ENCODE data around the gene ARPP19.
A peak's percentile ranks its signal among the peaks of the same experiment; 100 is the strongest.
"Not testable (repeated sequence)": the region's sequence is repeated elsewhere in the genome, so short reads cannot be mapped to it uniquely, and the experiment has no call there.

ARPP19 gene

DNA sequence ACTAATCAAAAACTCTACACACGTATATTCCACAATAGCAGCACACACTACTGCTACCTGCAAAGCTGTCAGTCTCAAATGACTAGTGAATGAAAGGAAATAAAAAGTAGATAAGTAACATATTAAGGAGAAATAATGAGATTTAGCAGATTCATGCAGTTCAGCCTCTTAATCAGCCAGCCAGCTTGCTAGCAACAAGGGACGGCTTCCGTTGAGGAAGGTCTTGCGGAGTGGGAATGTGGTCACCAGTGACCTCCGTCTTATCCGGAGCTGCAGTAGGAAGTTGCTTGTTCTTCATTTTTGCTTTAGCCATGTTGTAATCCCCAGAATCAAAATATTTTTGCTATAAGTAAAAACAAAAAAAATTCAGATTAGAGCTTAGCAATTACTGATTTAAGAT is 17.1 kb downstream of the ARPP19 start:
- DNase-seq (ENCODE audit: low read depth in 3 of 3) = no peak

DNA sequence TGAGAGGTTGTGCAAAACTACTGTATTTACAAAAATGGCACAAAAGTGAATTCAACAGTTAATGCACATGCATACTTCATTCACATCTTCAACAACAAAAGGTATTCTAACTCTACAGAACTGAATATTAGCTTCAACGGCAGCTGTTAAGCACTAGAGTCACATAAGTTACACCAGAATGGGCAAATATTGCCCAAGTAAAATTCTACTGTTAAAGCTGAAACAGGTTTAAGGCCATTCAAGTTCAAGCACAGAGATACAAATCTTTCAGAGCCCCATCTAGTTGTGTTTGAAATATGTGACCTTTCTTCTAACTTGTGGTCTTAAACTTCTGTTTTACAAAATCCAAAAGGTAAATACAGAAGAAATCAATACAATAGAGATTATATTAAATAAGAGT is 17.6 kb downstream of the ARPP19 start:
- not testable (repeated sequence) for DNase-seq (ENCODE audit: low read depth in 3 of 3)

DNA sequence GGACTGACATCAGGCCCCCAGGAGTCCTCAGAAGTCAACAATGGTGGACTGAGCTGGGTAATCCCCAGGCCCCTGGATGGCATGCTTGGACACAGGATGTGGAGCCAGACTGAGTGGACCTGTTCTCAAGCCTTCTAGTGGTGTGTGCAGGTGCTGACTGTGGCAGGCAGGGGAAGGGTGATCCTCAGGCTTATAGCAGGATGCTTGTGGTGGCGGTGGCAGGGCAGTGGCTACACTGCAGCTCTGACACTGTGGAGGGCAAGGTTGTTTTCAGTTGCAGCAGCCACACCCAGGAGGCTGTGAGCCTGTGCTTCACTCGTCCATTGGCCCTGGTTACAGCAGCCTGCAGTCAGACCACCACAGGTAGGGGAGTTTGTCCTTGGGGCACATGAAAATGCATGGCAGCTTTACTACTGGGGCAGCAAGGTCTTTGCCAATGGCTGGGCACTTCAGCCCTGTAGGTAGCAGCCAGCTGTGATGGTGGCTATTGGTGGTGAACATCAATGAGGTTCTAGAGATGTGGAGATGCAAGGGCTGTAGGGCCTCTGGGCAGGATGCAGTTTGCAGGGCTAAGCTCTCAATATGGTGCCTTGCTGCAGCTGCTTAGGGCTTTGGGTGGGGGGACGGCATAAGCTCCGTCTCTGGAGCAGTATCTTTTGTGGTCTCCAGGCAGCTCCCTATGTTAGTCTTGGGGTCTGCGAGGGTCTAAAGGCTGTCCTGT is 22.6 kb downstream of the ARPP19 start:
- DNase-seq (ENCODE audit: low read depth in 3 of 3) = no peak

DNA sequence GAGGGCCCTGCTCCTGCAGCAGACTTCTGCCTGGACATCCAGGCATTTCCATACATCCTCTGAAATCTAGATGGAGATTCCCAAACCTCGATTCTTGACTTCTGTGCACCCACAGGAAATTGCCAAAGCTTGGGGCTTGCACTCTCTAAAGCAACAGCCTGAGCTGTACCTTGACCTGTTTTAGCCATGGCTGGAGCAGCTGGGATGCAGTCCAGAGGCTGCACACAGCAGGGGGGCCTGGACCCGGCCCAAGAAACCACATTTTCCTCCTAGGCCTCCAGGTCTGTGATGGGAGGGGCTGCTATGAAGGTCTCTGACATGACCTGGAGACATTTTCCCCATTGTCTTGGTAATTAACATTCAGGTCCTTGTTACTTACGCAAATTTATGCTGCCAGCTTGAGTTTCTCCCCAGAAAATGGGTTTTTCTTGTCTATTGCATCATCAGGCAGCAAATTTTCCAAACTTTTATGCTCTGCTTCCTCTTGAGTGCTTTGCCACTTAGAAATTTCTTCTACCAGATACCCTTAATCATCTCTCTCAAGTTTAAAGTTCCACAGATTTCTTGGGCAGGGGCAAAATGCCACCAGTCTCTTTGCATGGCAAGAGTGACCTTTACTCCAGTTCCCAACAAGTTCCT is 28.3 kb downstream of the ARPP19 start:
- DNase-seq (ENCODE audit: low read depth in 3 of 3) = no peak

DNA sequence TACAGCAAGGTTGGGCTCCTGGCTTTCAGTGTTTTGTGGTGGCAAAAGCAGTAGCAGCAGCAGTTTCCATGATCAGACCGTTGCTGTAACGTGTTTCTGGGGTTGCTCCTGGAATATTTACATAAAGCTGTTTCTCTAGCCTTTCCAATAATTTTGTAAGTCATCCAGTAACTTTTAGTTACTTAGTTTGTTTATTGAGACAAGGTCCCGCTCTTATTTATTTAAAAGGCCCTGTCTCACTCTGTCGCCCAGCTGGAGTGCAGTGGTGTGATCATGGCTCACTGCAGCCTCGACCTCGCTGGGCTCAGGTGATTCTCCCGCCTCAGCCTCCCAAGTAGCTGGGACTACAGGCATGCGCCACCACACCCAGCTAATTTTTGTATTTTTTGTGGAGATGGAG is 31.4 kb downstream of the ARPP19 start:
- DNase-seq (ENCODE audit: low read depth in 3 of 3) = no peak

DNA sequence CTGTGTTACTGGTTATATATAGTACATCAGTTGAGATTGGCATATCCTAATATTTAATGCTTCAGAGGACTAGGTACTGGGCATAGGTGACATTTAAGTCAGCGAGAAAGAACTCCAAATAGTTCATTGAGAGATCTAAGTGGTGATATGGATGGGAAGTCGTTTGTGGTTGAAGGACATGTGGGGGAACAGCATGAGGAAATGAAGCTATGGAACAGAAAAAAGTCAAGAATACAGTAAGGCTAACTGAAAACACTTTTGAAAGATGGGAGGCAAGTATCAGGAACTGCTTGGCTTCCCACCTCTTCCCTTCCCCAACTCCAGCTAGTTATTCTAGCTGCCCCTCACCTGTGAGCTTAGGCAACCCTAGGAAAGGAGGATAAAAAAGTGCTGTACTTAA is 36.4 kb downstream of the ARPP19 start:
- DNase-seq (ENCODE audit: low read depth in 3 of 3) = no peak

DNA sequence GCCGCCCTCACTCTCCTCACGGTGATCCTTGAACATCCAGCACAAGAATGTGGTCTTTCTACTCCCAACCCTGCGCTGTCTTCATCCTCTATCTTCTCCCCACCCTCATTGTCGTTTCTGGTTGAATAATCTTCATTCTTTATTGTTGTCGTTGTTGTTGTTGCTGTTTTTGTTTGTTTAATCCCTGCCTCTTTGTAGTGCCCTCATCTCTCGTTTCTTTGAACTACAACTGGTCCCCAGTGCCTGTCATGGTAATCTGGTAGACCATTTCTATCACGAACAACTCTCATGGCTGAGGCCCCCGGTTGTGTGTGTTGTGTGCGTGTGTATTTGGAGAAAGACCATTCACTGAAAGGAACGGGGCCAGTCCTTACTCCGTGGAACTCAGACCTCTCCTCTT is 38.9 kb downstream of the ARPP19 start:
- DNase-seq (ENCODE audit: low read depth in 3 of 3) = no peak

DNA sequence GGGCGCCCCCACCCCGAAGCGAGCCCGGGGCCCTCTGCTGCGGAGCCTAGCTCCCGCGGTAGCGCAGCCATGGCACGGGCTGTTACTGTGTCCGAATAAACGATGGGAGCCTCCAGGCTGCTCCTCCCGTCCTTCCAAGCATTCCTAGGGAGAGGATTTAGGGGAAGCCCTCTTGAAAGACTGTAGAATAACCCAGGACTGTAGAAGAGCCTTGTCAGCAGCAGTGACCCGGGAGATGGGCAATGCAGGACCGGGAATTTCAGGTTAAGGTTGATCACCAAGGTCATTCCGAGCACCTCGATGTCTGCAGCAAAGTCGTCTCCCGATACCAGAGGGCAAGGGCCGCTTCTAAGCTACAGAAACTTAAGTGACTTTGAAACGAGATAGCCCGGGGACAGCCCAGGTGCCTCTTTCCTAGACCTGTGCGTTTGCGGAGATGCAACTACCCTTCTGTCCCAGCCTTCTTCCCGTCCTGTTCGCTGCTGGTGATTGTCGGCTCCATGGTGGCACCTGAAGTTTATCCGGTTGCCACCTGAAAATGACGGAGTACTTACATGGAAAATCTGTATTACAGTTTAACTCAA is 39.4 kb downstream of the ARPP19 start:
- no peak for DNase-seq (ENCODE audit: low read depth in 3 of 3)

DNA sequence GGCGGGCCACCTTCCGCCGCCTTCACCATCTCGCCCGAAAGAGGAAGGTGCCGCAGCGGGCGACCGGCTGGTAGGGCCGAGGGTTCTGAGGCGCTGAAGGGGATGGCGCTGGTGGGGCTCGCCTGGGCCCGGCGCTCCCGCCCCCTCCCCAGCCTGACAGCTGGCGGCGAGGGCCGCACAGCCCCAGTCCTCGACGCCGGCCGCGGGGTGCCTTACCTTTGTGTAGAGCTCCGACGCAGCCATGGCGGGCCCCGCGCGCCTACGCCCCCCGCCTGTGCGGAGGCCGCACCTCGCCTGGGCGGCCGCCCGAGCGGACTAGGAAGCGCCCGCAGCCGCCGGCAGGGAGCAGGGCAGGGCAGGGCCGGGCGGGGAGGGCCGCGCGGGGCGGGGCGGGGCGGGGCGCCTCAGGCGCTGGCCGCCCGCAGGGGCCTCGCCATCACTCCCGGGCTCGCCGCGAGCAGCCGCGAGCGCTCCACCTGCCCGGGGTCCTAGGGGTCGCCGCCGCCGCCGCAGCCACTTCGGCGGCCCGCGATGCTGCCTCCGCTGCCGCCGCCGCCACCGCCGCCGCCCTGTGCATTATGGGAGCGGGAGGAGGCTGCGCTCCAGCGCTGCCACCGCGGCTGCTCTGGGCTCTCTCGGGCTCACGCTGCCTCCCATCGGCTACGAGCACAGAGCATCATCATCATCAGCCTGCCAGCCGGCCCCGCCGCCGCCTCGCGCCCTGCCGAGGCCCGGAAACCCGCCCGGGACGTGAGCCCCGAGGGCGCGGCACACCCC is 40.1 kb downstream of the ARPP19 start, which contains the start of gene MYO5A:
MYO5A (minus strand) TSS at position 317 of the 777 bp plus-strand sequence; CDS start at position 243, 74 bp downstream.
- DNase-seq (ENCODE audit: low read depth in 3 of 3) = peak; percentile 62 to 67 (median 67)

DNA sequence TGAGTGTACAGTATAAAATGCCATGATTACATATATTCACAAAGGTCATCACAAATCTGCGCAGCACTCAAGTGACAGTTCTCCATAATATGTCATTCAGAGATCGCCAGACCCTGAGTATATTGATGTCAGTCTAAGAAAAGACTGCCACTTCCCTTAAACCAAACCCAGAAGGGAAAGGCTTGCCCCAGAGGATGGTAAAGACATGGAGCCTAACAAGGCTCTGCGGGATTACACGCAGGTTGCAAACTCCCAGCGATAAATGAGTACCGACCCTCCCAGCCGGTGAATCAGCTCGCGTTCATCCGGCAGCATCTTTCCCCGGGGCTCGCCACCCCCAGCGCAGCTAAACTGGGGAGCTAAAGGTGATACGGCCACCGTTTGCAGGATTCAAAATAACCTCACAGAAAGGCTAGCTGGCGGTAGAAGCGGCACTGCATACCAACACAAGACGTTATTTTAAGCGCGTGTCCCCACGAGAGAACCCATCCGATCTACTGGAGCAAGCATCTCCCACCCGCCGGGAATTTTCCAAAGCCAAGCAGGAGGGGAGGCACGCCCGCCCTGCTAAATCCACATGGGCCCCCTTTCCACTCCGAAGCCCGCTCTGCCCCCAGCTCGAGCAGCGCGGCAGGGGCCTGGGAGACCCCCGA is 40.8 kb downstream of the ARPP19 start:
- peak in 2 of 3 experiments; percentile 21 to 22 for DNase-seq (ENCODE audit: low read depth in 3 of 3)

DNA sequence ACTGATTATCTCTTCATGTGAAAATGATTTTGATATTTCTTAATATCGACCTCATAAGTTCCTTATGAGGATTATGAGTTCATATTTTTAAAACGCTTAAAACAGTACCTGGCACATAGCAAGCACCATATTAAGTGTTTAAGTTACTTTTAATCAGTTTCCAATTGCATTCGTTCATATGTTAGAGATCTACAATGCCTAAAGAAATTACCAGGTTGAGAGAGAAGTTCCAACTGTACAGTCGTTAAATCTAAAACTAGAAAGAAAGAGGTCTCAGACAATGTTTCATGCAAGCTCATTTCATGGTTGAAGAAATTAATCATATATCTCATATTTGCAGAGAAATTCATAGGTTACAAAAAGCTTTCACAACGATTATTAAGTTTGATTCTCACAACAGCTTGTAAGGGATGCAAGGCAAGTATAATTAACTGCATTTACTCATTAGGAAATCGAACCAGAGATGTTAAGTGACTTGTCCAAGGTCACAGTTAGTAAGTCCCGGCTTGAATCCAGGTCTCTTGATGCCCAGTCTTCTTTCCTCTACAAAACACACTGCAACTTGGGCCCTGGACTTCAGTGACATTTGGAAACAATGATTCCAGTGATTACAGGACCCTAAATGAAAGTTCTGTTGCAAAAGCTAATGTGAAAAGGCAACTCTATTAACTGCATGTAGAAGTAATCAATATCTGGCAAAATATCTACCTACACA is 41.5 kb downstream of the ARPP19 start:
- DNase-seq (ENCODE audit: low read depth in 3 of 3) = no peak

DNA sequence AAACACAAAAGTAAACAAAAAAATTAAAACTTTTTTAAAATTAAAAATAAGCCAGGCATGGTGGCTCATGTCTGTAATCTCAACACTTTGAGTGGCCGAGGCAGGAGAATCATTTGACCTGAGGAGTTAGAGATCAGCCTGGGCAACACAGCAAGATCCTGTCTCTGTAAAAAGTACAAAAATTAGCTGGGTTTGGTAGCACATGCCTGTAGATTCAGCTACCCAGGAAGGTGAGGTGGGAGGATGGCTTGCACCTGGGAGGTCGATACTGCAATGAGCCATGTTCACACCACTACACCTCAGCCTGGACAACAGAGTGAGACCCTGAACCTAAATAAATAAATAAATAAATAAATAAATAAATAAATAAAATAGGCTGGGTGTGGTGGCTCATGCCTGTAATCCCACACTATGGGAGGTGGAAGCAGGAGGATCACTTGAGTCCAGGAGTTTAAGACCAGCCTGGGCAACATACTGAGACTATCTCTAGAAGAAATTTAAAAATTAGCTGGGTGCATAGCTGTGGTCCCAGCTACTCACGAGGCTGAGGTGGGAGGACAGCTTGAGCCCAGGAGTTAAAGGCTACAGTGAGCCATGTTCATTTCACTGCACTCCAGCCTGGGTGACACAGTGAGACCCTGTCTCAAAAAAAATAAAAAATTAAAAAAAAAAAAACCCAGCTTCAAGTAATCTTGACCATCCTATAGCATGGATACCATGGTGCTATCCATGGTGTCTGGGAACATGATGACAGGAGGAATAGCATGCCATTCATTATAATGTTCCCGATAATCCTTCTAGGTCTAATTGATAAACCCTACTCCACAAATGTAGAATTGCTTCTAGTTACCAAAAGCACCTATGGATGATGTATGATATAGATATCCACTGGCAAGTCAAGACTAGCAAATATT is 44.4 kb downstream of the ARPP19 start:
- DNase-seq (ENCODE audit: low read depth in 3 of 3) = no peak

DNA sequence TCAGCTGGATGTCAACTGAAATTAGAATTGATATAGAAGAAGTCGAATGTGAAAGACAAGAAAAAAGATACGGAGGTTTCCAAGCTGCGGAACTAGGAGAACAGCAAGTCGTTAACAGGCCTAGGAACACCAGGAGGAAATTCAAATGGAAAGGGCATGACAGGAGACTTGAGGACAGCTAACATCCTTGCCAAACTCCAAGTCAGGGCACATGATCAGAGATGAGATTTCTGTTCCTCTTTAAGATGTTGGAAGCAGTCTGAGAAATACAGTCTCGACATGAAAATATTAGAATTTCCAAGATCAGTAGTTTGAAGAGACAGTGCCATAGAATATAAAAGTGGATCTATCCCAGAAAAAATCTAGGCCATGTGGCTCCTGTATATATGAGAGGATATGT is 45.2 kb downstream of the ARPP19 start:
- no peak for DNase-seq (ENCODE audit: low read depth in 3 of 3)

DNA sequence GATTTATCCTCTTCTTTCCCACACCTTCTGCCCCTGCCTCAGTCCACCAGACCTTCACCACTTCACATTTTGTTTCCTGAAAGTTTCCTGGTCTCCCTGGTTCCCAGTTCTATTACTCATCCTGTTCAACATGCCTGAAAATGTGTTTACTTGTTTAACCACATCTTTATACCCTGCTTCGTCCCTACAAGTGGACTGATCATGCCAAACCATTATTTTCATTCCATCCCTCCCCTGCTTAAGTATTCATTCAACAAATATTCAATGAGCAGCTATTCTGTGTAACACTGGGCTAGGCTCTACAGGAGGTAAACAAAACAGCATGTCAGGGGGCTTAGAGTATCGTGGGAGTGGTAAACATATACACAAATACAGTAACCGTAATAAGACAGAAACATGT is 45.6 kb downstream of the ARPP19 start:
- no peak for DNase-seq (ENCODE audit: low read depth in 3 of 3)

DNA sequence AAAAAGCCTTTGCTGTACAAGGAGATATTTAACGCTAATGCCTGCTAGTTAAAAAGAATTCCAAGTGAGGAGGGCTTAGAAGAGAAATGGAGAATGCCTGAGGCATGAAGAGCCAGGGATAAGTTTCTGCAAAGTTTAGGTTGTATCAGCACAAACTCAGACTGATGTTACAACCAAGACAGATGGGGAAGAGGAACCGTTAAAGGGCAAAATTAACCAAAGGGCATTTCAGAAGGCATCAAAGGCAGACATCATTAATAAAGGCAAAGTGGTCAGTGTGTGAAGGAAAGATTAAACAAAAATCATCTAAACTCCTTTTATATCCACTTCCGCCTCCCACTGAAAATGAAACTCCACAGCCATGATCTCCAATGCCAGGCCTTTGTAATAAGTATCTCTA is 47.1 kb downstream of the ARPP19 start:
- no peak for DNase-seq (ENCODE audit: low read depth in 3 of 3)

DNA sequence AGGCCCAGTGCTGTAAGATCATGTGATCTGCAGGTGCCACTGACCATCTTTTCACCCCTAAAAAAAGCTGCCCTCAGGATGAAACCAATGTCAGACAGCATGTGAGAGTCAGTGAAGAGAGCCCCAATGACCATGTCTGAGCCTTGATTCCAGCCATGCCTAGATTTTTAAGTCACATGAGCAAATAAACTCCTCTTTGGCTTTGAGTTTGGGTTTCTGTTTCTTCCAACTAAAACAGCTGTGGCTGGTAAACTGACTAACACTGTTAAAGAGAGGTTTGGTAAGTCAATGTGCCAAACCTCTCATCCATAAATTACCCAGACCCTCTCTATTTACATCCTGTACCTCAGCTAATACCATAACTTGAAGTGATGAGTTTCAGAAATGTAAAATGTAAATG is 48.4 kb downstream of the ARPP19 start:
- DNase-seq (ENCODE audit: low read depth in 3 of 3) = no peak

DNA sequence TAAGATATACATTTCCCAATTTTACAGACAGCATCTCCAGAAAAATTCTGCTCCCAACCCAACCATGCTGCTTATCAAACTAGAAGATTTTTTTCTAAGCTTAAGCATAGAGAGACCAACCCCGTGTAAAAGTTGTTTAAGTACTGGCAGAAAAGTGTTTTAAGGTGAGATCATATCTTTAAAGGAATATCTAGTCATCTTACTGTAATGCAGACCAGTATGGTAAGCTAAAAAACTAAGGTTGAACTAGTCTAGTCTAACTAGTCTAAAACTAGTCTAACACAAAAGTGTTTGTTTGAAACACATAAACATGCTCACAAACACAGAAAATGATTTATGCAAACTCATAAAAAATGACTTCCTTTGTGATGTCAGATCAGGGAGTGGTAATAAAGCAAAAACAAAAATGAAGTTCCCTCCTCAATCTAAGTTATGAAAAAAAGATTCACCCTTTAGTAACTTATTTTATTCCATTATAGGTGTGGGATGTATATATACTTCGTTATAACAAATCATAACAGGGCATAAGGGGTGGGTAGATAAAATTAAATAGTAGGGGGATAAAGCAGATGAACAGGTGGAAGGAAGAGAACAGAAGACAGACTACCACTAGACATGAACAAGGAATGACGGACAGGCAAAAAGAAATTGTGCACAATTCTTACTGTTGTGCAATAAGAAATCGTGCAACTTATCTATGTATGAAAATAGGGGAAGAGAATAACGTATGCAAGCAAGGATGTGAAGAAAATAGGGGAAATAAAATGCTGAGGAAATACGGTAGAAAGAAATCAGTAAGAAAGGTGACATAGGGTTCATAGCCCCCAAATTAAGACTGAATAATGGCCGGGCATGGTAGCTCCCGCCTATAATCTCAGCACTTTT is 50.1 kb downstream of the ARPP19 start:
- DNase-seq (ENCODE audit: low read depth in 3 of 3) = no peak

DNA sequence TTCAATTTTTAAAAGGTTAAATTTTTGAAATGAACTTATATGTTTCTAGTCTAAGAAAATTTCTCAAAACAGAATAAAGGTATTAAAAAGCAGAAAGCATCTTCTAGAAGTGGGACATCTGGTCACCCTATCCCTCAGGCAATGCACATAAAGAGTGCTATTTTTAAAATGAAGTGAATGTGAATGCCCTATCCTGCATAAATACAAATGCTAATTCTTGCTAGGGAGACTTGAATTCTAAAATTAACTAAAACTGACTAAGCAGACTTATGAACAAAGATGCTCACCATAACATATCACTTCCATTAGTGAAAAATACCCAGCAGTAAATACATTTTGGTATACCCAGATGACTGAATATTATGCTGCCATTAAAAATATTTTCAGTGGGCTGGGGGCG is 51.8 kb downstream of the ARPP19 start:
- no peak for DNase-seq (ENCODE audit: low read depth in 3 of 3)

DNA sequence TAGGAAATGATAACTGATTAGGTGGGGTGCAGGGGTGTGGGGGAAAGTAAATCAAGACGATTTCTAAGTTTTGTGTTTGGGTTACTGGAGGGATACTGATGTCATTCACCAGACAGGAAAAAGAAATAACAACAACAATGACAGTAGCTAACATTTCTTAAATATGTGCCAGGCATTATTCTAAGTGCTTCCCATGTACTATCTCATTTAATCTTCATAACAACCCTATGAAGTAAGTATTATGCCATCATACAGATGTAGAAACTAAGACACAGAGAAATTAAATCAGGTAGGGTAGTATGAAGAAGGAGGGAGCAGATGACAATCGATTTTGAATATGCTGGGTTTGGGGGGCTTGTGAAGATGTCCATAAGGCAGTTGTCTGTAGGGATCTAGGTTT is 53.5 kb downstream of the ARPP19 start:
- DNase-seq (ENCODE audit: low read depth in 3 of 3) = no peak
